Trophoblast cell (in vitro differentiated cells and primary cell): ENCODE results near the gene EEF1A2.

Experiments used
- DNase-seq, 2 donors: peaks; one replicate each; pipeline ENCODE4 v3.0.0-alpha.2; 2016
- H2AFZ ChIP-seq: 2 replicates; pipeline ENCODE4 v1.6.1; 2013; ENCODE audit warnings: low read length, moderate library complexity, mild to moderate bottlenecking; ENCODE audit not compliant: insufficient read depth, poor library complexity
- H2AK5ac ChIP-seq: 2 replicates; pipeline ENCODE4 v1.6.1; 2013; ENCODE audit warnings: mild to moderate bottlenecking, low read length
- H2BK120ac ChIP-seq: 2 replicates; pipeline ENCODE4 v1.6.1; 2013; ENCODE audit warnings: low read length, mild to moderate bottlenecking, moderate library complexity; ENCODE audit not compliant: insufficient read depth, poor library complexity
- H2BK12ac ChIP-seq: 2 replicates; pipeline ENCODE4 v1.6.1; 2013; ENCODE audit warnings: mild to moderate bottlenecking, low read length, moderate library complexity
- H2BK5ac ChIP-seq: 2 replicates; pipeline ENCODE4 v1.6.1; 2013; ENCODE audit warnings: low read length, low read depth, moderate library complexity, mild to moderate bottlenecking; ENCODE audit not compliant: poor library complexity
- H3K14ac ChIP-seq: 2 replicates; pipeline ENCODE4 v1.6.1; 2013; ENCODE audit warnings: mild to moderate bottlenecking, low read length
- H3K18ac ChIP-seq: 2 replicates; pipeline ENCODE4 v1.6.1; 2013; ENCODE audit warnings: mild to moderate bottlenecking, low read length
- H3K23ac ChIP-seq: 2 replicates; pipeline ENCODE4 v1.6.1; 2013; ENCODE audit warnings: low read length
- H3K27ac ChIP-seq: 2 replicates; pipeline ENCODE4 v1.5.1; 2013; ENCODE audit warnings: low read depth, mild to moderate bottlenecking, inconsistent platforms, low read length, moderate library complexity
- H3K27me3 ChIP-seq: 2 replicates; pipeline ENCODE4 v1.6.1; 2013; ENCODE audit warnings: inconsistent platforms, mild to moderate bottlenecking, low read length, moderate library complexity; ENCODE audit not compliant: insufficient read depth
- H3K36me3 ChIP-seq, 2 experiments: 1 replicate in 1 of 2; 2 replicates in 1 of 2; pipeline ENCODE4 v1.6.1; 2013; ENCODE audit warnings: low read length in 2 of 2, mild to moderate bottlenecking in 2 of 2, moderate library complexity in 1 of 2; ENCODE audit not compliant: insufficient read depth in 2 of 2, control insufficient read depth in 1 of 2
- H3K4ac ChIP-seq: 2 replicates; pipeline ENCODE4 v1.6.1; 2013; ENCODE audit warnings: low read depth, mild to moderate bottlenecking, low read length, moderate library complexity
- H3K4me1 ChIP-seq, 2 experiments: 1 replicate in 1 of 2; 2 replicates in 1 of 2; pipeline ENCODE4 v1.6.1; 2013; ENCODE audit warnings: low read length in 2 of 2, mild to moderate bottlenecking in 2 of 2, moderate library complexity in 1 of 2; ENCODE audit not compliant: insufficient read depth in 2 of 2, control insufficient read depth in 1 of 2
- H3K4me2 ChIP-seq: 2 replicates; pipeline ENCODE4 v1.6.1; 2013; ENCODE audit warnings: inconsistent platforms, mild to moderate bottlenecking, low read length, moderate library complexity
- H3K4me3 ChIP-seq: 2 replicates; pipeline ENCODE4 v1.5.1; 2013; ENCODE audit warnings: mild to moderate bottlenecking, low read depth, low read length, inconsistent platforms
- H3K79me1 ChIP-seq: one replicate; pipeline ENCODE4 v1.6.1; 2013; ENCODE audit warnings: low read length
- H3K79me2 ChIP-seq: 2 replicates; pipeline ENCODE4 v1.6.1; 2013; ENCODE audit warnings: low read length, mild to moderate bottlenecking; ENCODE audit not compliant: control insufficient read depth, insufficient read depth, poor library complexity
- H3K9ac ChIP-seq: 2 replicates; pipeline ENCODE4 v1.6.1; 2013; ENCODE audit warnings: mild to moderate bottlenecking, low read length
- H3K9me3 ChIP-seq: 2 replicates; pipeline ENCODE4 v1.6.1; 2013; ENCODE audit warnings: low read depth, mild to moderate bottlenecking, control low read depth, inconsistent platforms, low read length; ENCODE audit not compliant: insufficient read depth
- H4K12ac ChIP-seq: 2 replicates; pipeline ENCODE4 v1.6.1; 2013; ENCODE audit warnings: low read depth, mild to moderate bottlenecking, low read length, moderate library complexity
- H4K8ac ChIP-seq: 2 replicates; pipeline ENCODE4 v1.6.1; 2013; ENCODE audit warnings: low read depth, mild to moderate bottlenecking, low read length, moderate library complexity
- H4K91ac ChIP-seq: one replicate; pipeline ENCODE4 v1.6.1; 2013; ENCODE audit warnings: low read depth, mild to moderate bottlenecking, low read length, moderate library complexity
- WGBS: extraction: QIAGEN DNeasy Blood & Tissue Kit; methylation state at CpG from one replicate; pipeline ENCODE4 v1.1.7; 2013; ENCODE audit warnings: missing lambda C conversion rate; ENCODE audit not compliant: insufficient read length, insufficient coverage; ENCODE audit errors: extremely low coverage; 5-methylcytosine and 5-hydroxymethylcytosine counted together

EEF1A2 gene

DNA sequence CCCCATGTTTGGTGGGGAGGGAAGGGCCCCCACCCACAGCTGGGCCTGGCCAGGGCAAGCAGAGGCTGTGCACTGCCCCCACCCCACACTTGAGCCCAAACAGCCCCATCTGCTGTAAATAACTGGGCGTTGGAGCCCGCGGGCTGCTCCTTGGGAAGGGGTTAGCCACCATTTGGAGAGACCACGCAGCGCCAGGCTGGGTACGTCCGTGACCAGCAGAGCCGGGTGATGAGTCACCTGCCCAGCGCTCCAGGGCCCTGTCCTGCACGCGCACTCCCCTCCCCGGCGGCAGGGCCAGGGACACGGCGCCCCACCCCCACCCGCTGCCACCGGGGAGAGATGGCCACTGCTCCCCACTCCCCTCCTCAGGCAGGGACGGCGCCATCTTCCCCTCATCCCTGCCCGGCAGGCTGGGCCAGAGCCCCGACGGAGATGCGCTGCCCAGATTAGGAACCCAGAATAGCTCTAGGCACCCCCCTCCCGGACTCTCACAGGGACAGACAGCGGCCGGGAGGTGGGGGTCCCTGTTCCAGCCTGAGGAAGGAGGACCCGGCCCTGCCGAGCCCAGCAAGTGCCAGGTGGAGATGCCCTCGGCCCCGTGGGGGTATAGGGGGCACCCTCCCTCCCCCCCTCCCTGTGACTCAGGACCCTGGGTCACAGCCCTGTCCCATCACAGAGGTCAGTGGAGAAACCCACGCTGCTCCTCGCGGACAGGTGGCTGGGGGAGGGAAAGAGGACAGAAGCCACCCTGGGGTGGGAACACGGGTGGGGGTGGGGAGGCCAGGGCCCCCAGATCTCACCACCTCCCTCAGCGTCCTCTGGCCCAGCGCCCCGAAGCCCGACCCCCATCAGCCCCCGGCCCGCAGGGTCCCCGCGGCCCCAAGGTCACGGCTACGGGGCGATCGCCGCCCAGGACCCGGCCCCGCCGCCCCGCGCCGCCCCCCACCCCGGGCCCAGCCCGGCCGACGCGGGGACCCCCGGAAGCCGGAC, 642 bp downstream of the EEF1A2 start:
- Histone ChIP-seq H3K9ac (no peak overlapping the region), H3K4ac (no peak overlapping the region), H3K23ac (no peak overlapping the region), H3K27me3 (no peaks in the 10 kb centered on the region), H3K27ac (no peak overlapping the region), H2BK5ac (no peak overlapping the region), H4K12ac (no peak overlapping the region), H3K79me1 (no peaks in the 10 kb centered on the region), H4K91ac (no peak overlapping the region), H4K8ac (no peak overlapping the region), H3K4me2 (peak overlapping the region; percentile 41), H3K4me1 (peaks cover 8 to 9% of the 10 kb centered on the region in 2 experiments), H3K4me3 (no peak overlapping the region), H2AFZ (no peak overlapping the region), H2BK12ac (no peak overlapping the region), H2BK120ac (no peak overlapping the region), H3K79me2 (no peaks in the 10 kb centered on the region), H3K18ac (no peak overlapping the region), H3K14ac (no peak overlapping the region), H2AK5ac (no peak overlapping the region), H3K36me3 (peaks cover 0 to 6% of the 10 kb centered on the region in 2 experiments), H3K9me3 (peaks cover 2% of the 10 kb centered on the region)
- WGBS = no CpG with 5 or more reads among the region's 60 CpGs
- peak; percentile 30 to 51 for DNase-seq

DNA sequence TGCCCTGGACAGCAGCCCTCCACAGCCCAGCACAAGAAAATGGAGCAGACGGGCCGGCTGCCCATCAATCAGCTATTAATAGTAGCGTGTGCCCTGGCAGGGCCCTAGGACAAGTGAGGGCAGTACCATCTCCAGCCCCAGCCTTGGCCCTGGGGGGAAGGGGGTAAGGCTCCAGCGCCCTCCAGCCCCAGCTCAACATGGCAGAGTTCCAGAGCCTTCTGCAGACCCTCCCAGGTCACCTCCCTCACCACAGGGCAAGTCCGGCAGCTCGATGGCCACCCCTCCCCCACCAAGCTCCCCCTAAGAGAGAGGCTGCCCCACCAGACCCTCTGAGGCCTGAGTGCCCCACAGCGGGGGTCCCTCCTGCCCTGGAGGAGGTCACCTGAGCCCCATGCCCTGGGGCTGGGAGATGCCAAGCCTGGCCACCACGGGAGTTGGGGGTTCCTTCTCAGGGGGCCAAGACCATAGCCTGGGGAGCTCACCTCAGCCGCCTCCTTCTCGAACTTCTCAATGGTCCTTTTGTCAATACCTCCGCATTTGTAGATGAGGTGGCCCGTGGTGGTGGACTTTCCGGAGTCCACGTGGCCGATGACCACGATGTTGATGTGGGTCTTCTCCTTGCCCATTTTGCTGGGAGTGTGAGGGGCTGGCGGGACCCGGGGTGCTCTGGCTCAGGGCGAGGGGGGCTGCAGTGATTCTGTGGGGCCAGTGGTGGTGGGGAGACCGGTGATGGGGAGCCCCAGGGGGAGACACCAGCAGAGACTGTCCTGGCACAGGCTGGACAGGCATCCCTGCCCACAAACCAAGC, 1.5 kb downstream of the EEF1A2 start:
- H3K27me3 ChIP-seq = no peaks in the 10 kb centered on the region
- no peaks in the 10 kb centered on the region for H3K79me2 ChIP-seq
- no peak for DNase-seq
- H3K14ac ChIP-seq = no peak overlapping the region
- H3K27ac ChIP-seq = no peak overlapping the region
- no peak overlapping the region for H2BK120ac ChIP-seq
- H3K4ac ChIP-seq = no peak overlapping the region
- H3K9me3 ChIP-seq = peaks cover 4% of the 10 kb centered on the region
- H4K91ac ChIP-seq = no peak overlapping the region
- no peak overlapping the region for H3K4me3 ChIP-seq
- H3K18ac ChIP-seq = no peak overlapping the region
- peaks cover 8 to 9% of the 10 kb centered on the region in 2 experiments for H3K4me1 ChIP-seq
- peaks cover 0 to 10% of the 10 kb centered on the region in 2 experiments for H3K36me3 ChIP-seq
- H2AK5ac ChIP-seq = no peak overlapping the region
- H3K79me1 ChIP-seq = no peaks in the 10 kb centered on the region
- no peak overlapping the region for H3K9ac ChIP-seq
- no peak overlapping the region for H2BK12ac ChIP-seq
- H4K12ac ChIP-seq = no peak overlapping the region
- H4K8ac ChIP-seq = no peak overlapping the region
- no peak overlapping the region for H2AFZ ChIP-seq
- no peak overlapping the region for H3K23ac ChIP-seq
- WGBS = no CpG with 5 or more reads among the region's 20 CpGs
- H2BK5ac ChIP-seq = no peak overlapping the region
- peak overlapping the region; percentile 41 for H3K4me2 ChIP-seq

DNA sequence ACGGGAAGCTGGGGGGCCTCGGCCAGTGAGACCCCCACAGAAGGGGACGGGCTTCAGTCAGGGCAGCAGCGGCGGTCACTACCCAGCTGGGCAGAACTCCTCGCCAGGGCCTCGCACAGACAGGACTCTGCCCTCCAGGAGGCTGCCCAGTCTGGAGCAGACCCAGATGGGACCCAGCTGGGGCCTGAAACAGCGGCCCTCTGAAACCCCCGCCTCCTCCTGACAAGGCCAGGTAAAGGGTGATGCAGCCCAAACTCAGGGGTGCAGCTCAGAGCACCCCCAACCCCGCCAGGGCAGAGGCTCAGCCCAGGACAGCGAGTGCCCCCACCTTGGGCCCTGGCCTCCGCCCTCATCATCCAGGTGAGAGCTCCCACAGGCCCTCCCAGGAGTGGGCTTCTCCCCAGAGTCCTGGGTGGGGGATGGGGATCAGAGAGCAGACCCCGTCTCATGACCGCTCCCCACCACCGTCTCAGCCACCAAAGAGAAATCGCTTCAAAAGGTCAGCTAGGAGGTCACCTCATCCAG, 2.2 kb downstream of the EEF1A2 start:
- peaks cover 7% of the 10 kb centered on the region for H3K9me3 ChIP-seq
- H3K4ac ChIP-seq = no peak overlapping the region
- H2BK12ac ChIP-seq = no peak overlapping the region
- H3K18ac ChIP-seq = no peak overlapping the region
- no peak for DNase-seq
- no peak overlapping the region for H2BK5ac ChIP-seq
- no peak overlapping the region for H3K9ac ChIP-seq
- no peak overlapping the region for H2AFZ ChIP-seq
- WGBS = no CpG with 5 or more reads among the region's 16 CpGs
- H3K23ac ChIP-seq = no peak overlapping the region
- no peaks in the 10 kb centered on the region for H3K79me2 ChIP-seq
- H3K4me2 ChIP-seq = no peak overlapping the region
- no peak overlapping the region for H4K8ac ChIP-seq
- H2AK5ac ChIP-seq = no peak overlapping the region
- H3K27me3 ChIP-seq = no peaks in the 10 kb centered on the region
- peaks cover 0 to 15% of the 10 kb centered on the region in 2 experiments for H3K36me3 ChIP-seq
- no peak overlapping the region for H3K14ac ChIP-seq
- no peak overlapping the region for H2BK120ac ChIP-seq
- no peak overlapping the region for H4K12ac ChIP-seq
- H3K79me1 ChIP-seq = no peaks in the 10 kb centered on the region
- H4K91ac ChIP-seq = no peak overlapping the region
- no peak overlapping the region for H3K4me3 ChIP-seq
- no peak overlapping the region for H3K27ac ChIP-seq
- H3K4me1 ChIP-seq = peaks cover 8 to 9% of the 10 kb centered on the region in 2 experiments
